Karpas-422 (cell line): Measurements from ENCODE around the gene BRSK2. TPM values are rescaled to one million over a fixed set of nuclear protein-coding genes. Genes with fewer than 3 reads are reported as not detected.

Experiments used
- DNase-seq: peaks from one replicate; pipeline ENCODE4 v3.0.0-alpha.2; 2015
- H2AFZ ChIP-seq: fragments of 200-600 bp; sonication (generic); 2 replicates; pipeline ENCODE4 v1.6.1; 2014; ENCODE audit warnings: antibody characterized with exemption, low read length, mixed read lengths
- H3K27ac ChIP-seq: fragments of 200-600 bp; sonication (generic); 2 replicates; pipeline ENCODE4 v1.5.1; 2014; ENCODE audit warnings: mild to moderate bottlenecking, low read length, moderate library complexity
- H3K27me3 ChIP-seq: fragments of 200-600 bp; sonication (generic); 2 replicates; pipeline ENCODE4 v1.6.1; 2014; ENCODE audit warnings: low read length, mixed read lengths
- H3K36me3 ChIP-seq: fragments of 200-600 bp; sonication (generic); 2 replicates; pipeline ENCODE4 v1.6.1; 2014; ENCODE audit warnings: low read length, mixed read lengths; ENCODE audit not compliant: insufficient read depth
- H3K4me1 ChIP-seq: fragments of 200-600 bp; sonication (generic); 2 replicates; pipeline ENCODE4 v1.6.1; 2014; ENCODE audit warnings: mild to moderate bottlenecking, low read length, mixed read lengths
- H3K4me2 ChIP-seq: fragments of 200-600 bp; sonication (generic); 2 replicates; pipeline ENCODE4 v1.6.1; 2014; ENCODE audit warnings: low read length, low read depth, mild to moderate bottlenecking; ENCODE audit not compliant: poor library complexity, severe bottlenecking
- H3K4me3 ChIP-seq: fragments of 200-600 bp; sonication (generic); 2 replicates; pipeline ENCODE4 v1.5.1; 2014; ENCODE audit warnings: mild to moderate bottlenecking, antibody characterized with exemption, low read length, mixed read lengths
- H3K79me2 ChIP-seq: fragments of 200-600 bp; sonication (generic); 2 replicates; pipeline ENCODE4 v1.6.1; 2014; ENCODE audit warnings: mild to moderate bottlenecking, low read length, mixed read lengths
- H3K9ac ChIP-seq: fragments of 200-600 bp; sonication (generic); 2 replicates; pipeline ENCODE4 v1.6.0; 2014; ENCODE audit warnings: low read length
- H3K9me2 ChIP-seq: fragments of 200-600 bp; sonication (generic), shearing (Covaris generic); replicated peaks from 2 replicates; pipeline ENCODE4 v1.6.0; 2014; ENCODE audit warnings: mild to moderate bottlenecking, low read length, moderate library complexity; ENCODE audit not compliant: insufficient read depth
- H3K9me3 ChIP-seq: fragments of 300-700, 200-600 bp; sonication (generic); 2 replicates; pipeline ENCODE4 v1.6.1; 2014; ENCODE audit warnings: low read length, mixed read lengths
- H4K20me1 ChIP-seq: fragments of 200-600 bp; sonication (generic); 2 replicates; pipeline ENCODE4 v1.6.1; 2014; ENCODE audit warnings: mild to moderate bottlenecking, antibody characterized with exemption, low read length, low read depth; ENCODE audit not compliant: insufficient read depth
- total RNA-seq: library from RNA; depleted of rRNA; stranded (reverse); fragments of >200 nt; shearing (Covaris generic); gene quantifications from 2 replicates; pipeline ENCODE4 v1.2.3, GENCODE V29; 2014; ENCODE audit warnings: low replicate concordance

The BRSK2 gene
- total RNA-seq, 1 experiment from 2014 or later = not detected

DNA sequence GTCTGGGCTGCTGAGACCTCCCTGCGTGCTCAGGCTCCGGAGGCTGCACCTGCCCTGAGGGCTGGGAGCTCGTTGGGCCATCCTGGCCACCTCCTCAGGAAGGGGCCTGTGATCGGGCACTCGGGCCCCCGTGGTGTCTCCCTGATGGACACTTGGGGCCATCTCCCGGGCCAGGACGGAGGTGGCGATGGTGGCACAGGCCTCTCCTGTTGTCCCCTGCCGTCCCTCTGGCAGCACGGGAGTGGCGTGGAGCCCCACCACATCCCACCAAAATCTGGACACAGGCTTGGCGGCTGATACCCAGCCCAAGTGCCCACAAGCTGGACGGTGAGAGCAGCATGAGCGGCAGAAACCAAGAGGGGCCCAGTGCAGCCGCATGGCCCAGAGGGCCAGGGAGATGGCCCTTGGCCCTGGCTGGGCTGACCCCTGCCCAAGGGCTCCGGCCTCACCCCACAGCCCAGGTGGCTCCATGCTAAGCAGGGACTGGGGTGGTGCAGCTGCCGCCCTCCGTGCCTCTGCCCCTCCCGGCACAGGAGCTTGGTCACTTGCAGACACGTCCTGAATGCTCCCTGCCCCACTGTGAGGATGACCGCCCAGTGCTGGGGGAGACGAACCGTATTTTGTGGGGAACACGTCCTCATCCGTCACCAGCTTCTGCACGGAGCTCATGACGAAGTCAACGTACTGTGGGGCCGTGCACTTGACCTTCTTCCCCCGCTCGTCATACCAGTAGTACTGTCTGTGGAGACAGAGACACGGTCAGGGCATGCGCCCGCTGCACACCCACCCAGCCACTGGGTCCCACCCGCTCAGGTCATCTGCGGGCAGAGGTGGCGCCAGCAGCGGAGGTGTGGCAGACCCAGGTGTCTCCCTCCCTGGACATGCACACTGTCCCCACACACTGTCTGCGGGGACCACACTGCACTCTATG, 81.2 kb downstream of the BRSK2 start:
- Histone ChIP-seq H3K4me2 (no peak overlapping the region), H2AFZ (no peak overlapping the region), H3K36me3 (no peaks in the 10 kb centered on the region), H3K27ac (no peak overlapping the region), H3K9ac (no peak overlapping the region), H4K20me1 (no peaks in the 10 kb centered on the region), H3K4me3 (no peak overlapping the region), H3K9me3 (no peaks in the 10 kb centered on the region), H3K27me3 (no peaks in the 10 kb centered on the region), H3K9me2 (no peaks in the 10 kb centered on the region), H3K4me1 (no peaks in the 10 kb centered on the region), H3K79me2 (no peaks in the 10 kb centered on the region)
- DNase-seq = no peak

DNA sequence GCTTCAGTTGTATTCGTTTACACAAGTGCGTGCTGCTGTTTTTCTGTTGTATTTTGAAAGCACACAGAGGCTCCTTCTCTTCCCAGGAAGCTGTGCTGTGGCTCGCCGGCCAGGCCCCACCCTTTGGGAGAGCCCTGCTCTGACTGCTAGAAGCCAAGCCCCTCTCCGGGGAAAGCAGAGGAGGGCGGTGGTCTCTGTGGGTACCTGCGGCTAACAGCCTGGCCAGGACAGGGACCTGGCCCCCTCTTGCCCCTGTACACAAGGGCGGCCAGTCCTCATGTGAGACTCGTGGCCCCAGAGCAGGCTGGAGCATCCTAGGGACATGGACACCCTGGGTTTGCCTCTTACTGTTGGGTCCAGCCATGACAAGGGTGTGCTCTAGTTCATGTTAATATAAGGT, 82.0 kb downstream of the BRSK2 start:
- H3K9me2 ChIP-seq = no peaks in the 10 kb centered on the region
- H4K20me1 ChIP-seq = no peaks in the 10 kb centered on the region
- H3K4me2 ChIP-seq = no peak overlapping the region
- no peak overlapping the region for H3K9ac ChIP-seq
- no peak for DNase-seq
- no peaks in the 10 kb centered on the region for H3K27me3 ChIP-seq
- H3K79me2 ChIP-seq = no peaks in the 10 kb centered on the region
- H3K9me3 ChIP-seq = no peaks in the 10 kb centered on the region
- no peak overlapping the region for H3K4me3 ChIP-seq
- H2AFZ ChIP-seq = no peak overlapping the region
- H3K36me3 ChIP-seq = no peaks in the 10 kb centered on the region
- no peaks in the 10 kb centered on the region for H3K4me1 ChIP-seq
- no peak overlapping the region for H3K27ac ChIP-seq

DNA sequence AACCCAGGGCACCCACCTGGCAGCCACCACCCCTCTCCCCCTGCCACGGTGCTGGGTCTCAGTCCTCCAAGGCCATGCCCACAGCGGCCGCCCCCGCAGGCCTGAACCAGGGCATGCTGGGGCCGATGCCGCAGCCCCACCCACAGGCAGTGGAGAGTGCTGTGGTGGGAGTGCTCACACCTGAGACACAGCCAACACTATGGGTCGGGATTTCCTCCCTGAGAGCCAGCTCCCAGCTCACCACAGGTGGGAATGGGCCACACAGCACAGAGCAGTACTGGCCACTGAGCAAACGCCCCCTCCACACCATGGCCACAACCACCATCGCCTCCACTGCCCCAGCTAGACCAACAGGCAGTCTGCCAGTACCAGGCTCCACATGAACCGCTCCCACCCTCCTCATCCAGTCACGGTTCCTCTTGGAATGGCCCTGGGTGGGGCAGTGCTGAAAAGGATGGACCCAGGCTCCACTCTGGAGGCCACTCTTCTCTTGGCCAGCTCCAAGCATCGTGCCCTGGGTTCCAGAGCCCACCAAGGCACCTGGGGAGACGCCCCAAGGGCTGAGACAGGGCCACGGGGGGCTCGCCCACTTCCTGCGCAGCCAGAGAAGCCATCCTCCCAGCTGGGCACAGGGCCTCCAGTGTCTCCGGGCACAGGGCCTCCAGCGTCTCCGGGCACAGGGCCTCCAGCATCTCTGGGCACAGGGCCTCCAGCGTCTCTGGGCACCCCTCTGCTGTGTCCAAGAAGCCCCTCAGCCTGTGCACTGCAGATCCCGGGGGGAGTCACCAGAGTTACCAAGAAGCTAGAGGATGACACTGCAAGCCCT, 82.7 kb downstream of the BRSK2 start:
- DNase-seq = no peak
- H3K36me3 ChIP-seq = no peaks in the 10 kb centered on the region

DNA sequence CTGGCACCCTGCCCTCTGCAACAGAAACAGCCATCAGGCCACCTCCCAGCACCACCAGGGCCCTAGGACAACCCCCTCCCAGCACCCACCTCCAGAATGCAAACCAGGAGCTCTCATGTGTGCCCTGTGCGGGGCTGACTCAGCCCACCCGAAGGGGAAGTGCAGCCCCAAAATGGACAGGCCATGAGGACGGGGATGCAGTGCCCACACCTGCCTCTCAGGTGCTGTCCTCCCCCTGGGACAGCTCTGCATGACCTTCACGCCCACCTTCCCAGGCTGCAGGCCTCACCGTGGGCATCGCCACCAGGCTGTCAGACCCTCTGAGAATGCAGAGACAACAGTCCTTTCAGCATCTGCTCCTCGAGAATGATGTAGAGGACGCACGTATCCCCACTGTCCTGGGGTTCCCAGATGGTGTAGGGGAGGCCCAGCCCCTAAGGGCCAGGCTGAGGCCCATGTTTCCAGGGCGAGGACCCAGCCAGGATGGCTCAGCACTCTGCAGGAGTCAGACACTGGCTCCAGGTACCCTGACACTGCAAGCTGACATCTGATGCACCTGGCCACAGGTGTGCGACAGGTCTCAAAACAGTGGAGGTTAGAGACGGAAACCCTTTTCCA, 83.4 kb downstream of the BRSK2 start:
- Histone ChIP-seq H3K4me3 (no peak overlapping the region), H3K79me2 (no peaks in the 10 kb centered on the region), H3K4me1 (no peaks in the 10 kb centered on the region), H3K9ac (no peak overlapping the region), H4K20me1 (no peaks in the 10 kb centered on the region), H3K27ac (no peak overlapping the region), H3K36me3 (no peaks in the 10 kb centered on the region), H3K9me3 (no peaks in the 10 kb centered on the region), H2AFZ (no peak overlapping the region), H3K4me2 (no peak overlapping the region), H3K9me2 (no peaks in the 10 kb centered on the region), H3K27me3 (no peaks in the 10 kb centered on the region)
- DNase-seq = no peak

More for the DNA sequence above, 82.7 kb downstream of the BRSK2 start:
- Histone ChIP-seq H3K4me2 (no peak overlapping the region), H3K4me1 (no peaks in the 10 kb centered on the region), H3K79me2 (no peaks in the 10 kb centered on the region), H4K20me1 (no peaks in the 10 kb centered on the region), H3K4me3 (no peak overlapping the region), H3K9me2 (no peaks in the 10 kb centered on the region), H3K9ac (no peak overlapping the region), H3K9me3 (no peaks in the 10 kb centered on the region), H3K27me3 (no peaks in the 10 kb centered on the region), H2AFZ (no peak overlapping the region), H3K27ac (no peak overlapping the region)

DNA sequence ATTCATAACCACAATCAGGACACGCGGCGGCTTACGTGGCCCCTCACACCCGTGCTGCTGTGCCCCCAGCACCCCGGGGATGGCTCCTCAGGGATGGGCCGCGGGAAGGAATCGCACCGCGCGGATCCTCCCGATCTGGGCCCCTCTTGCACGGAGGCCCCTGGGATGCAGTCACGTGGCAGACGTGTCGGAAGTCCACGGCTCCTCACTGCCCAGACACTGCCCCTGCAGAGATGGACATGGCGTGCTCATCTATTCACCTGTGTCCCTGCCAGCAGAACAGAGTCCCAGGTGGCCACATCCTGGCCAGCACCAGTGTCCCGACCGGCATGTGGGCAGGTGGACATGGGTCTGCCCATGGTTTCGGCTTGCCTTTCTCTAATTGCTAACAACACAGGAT, 84.1 kb downstream of the BRSK2 start:
- H3K4me3 ChIP-seq = no peak overlapping the region
- H3K9ac ChIP-seq = no peak overlapping the region
- no peaks in the 10 kb centered on the region for H3K79me2 ChIP-seq
- H3K36me3 ChIP-seq = no peaks in the 10 kb centered on the region
- no peaks in the 10 kb centered on the region for H3K4me1 ChIP-seq
- H3K9me3 ChIP-seq = no peaks in the 10 kb centered on the region
- DNase-seq = no peak
- no peak overlapping the region for H2AFZ ChIP-seq
- H3K27me3 ChIP-seq = no peaks in the 10 kb centered on the region
- no peak overlapping the region for H3K27ac ChIP-seq
- H3K9me2 ChIP-seq = no peaks in the 10 kb centered on the region
- H3K4me2 ChIP-seq = no peak overlapping the region
- no peaks in the 10 kb centered on the region for H4K20me1 ChIP-seq

DNA sequence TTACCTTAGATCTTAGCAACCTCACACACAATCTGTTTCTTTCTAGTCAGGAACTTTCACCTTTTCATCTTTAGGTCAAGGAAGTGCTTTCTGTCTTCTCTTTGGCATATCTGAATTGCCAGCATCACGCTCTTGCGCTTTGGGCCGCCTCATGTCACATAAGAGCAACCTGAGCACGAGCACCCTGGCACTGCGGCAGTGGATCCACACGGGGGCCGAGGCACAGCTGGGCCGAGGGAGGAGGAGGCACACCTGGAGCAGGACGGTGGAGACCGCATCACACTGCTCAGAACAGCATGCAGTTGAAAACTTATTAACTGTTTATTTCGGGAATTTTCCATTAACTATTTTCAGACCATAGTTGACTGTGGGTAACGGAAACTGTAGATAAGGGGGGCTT, 86.1 kb downstream of the BRSK2 start:
- Histone ChIP-seq H3K79me2 (no peaks in the 10 kb centered on the region), H3K9me3 (no peaks in the 10 kb centered on the region), H3K36me3 (no peaks in the 10 kb centered on the region), H3K27ac (no peak overlapping the region), H3K27me3 (no peaks in the 10 kb centered on the region), H3K9me2 (no peaks in the 10 kb centered on the region), H3K4me2 (no peak overlapping the region), H3K4me3 (no peak overlapping the region), H3K9ac (no peak overlapping the region), H3K4me1 (no peaks in the 10 kb centered on the region), H4K20me1 (no peaks in the 10 kb centered on the region), H2AFZ (no peak overlapping the region)
- no peak for DNase-seq

DNA sequence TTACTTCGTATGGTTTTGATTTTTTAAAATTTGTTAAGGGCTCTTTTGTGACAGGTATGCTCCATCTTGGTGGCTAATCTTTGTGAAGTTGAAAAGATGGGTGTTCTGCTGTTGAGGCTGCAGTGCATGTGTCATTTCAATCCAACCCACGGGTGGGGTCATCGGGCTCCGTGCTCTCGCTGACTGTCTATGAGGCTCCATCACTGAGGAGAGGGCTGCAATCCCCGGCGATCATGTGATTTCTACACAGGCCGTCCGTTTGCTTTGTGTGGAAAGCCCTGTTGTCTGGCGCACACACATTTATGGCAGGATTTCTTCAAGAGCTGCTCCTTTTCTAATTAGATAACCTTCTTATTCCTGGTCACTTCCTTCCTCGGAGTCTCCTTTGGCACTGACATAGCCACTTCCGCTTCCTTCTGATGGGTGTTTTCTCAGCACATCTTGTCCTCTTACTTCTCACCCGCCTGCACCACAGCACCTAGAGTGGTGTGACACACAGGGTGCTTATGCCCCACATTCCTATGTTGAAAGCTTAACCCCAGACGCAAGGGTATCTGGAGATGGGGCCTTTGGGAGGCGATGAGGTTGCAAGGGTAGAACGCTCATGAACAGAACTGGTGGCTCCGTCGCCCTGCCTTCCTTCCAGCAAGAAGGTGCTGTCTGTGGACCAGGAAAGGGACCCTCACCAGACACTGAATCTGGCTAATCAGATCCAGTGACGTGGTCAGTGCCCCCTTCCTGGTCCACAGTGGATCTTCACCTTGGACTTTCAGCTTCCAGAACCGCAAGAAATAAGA, 87.4 kb downstream of the BRSK2 start:
- Histone ChIP-seq H3K36me3 (no peaks in the 10 kb centered on the region), H3K4me1 (no peaks in the 10 kb centered on the region), H3K27me3 (no peaks in the 10 kb centered on the region), H3K9me3 (no peaks in the 10 kb centered on the region), H3K9me2 (no peaks in the 10 kb centered on the region), H3K27ac (no peak overlapping the region), H3K4me3 (no peak overlapping the region), H4K20me1 (no peaks in the 10 kb centered on the region), H3K9ac (no peak overlapping the region), H3K79me2 (no peaks in the 10 kb centered on the region), H2AFZ (no peak overlapping the region), H3K4me2 (no peak overlapping the region)
- DNase-seq = no peak
